HG03378 (cell line): ENCODE data around the gene TRIM77.
"Not testable (repeated sequence)": the region's sequence is repeated elsewhere in the genome, so short reads cannot be mapped to it uniquely, and the experiment has no call there.

Experiments used
- ATAC-seq: cut with Tn5 transposase; IDR thresholded peaks from one replicate; pipeline ENCODE4 v1.9.1; 2021; ENCODE audit warnings: mild to moderate bottlenecking, moderate library complexity; ENCODE audit not compliant: unreplicated experiment

TRIM77 gene

GRCh38 chr11:89709999-89710398, at the start of gene TRIM77:
TRIM77 (plus strand) TSS chr11:89710299; CDS start chr11:89710299, 0 bp downstream.
- not testable (repeated sequence) for ATAC-seq

- no peak for ATAC-seq
Observed at GRCh38 chr11:89667001-89667400, 43.1 kb upstream of the TRIM77 start.

DNA sequence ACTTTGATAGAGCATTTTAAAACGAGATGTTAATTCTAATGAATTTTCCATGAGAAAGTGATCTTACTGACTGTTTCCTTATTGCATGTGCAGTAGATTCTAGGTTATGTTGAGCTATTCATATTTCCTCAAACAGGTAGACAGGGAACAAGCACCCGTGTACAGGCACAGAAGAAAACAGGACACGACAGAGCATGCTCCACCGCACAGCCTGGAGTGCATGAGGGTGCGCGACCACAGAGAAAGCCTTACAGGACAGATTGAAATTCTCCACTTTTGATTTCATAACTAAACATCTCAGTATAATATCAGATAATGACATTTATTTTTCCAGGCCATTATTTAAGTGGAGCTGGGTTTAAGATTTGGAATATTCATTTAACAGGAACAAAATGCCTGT, 41.9 kb upstream of the TRIM77 start:
- ATAC-seq = not testable (repeated sequence)

DNA sequence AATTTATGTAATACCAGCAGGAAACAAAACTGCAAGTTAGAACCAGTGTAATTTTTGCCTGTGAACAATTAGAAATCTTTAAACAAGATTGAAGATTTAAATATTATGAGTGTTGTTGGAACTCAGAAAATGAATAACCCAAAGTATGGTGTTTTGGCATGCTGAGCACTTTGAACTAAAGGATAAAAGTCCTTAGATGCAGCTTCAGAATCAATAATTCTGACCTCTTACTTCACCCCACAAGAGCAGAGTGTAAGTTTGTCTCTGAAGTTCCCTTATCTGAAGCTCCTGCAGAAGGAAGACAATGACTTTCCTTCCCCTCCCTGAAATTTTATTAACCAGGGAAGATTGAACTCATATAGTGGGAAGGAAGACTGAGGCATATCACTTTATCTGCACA, 40.5 kb upstream of the TRIM77 start:
- ATAC-seq = not testable (repeated sequence)

DNA sequence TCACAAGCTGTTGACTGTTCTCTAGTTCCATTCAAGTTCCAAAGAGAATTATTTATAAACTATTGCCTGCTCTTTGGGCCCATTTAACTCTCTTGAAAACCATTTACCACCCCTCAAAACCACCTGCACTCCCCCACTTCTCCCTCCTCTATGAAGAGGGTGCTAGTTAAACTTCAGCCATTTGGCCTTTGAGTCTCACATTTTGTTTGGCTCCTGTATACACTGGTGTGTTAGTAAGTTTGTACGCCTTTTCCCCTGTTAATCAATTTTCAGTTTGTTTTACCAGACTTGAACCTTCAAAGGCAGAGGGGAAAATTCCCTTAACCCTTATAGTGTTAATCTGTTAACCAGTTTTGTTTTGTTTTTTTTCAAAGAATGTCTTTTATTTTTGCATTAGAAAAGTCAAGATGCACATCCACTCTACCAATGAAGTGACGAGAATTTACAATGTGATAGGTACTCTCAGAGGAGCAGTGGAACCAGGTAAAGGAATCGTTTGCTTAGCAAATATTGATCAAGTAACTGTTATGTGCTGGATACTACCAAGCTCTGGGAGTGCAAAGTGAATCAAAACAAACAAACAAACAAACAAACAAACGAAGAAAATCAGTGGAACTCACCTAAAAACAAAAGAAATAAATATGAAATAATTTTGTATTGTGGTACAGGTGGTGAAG, 40.0 kb upstream of the TRIM77 start:
- not testable (repeated sequence) for ATAC-seq

- ATAC-seq = not testable (repeated sequence)
Observed at GRCh38 chr11:89672547-89672946, 37.6 kb upstream of the TRIM77 start.

GRCh38 chr11:89673380-89673779, 36.7 kb upstream of the TRIM77 start:
- not testable (repeated sequence) for ATAC-seq

GRCh38 chr11:89675383-89675782, 34.7 kb upstream of the TRIM77 start:
- ATAC-seq = not testable (repeated sequence)

- ATAC-seq = not testable (repeated sequence)
Observed at GRCh38 chr11:89675948-89676347, 34.2 kb upstream of the TRIM77 start.

GRCh38 chr11:89707080-89707479, 3.0 kb upstream of the TRIM77 start:
- not testable (repeated sequence) for ATAC-seq

DNA sequence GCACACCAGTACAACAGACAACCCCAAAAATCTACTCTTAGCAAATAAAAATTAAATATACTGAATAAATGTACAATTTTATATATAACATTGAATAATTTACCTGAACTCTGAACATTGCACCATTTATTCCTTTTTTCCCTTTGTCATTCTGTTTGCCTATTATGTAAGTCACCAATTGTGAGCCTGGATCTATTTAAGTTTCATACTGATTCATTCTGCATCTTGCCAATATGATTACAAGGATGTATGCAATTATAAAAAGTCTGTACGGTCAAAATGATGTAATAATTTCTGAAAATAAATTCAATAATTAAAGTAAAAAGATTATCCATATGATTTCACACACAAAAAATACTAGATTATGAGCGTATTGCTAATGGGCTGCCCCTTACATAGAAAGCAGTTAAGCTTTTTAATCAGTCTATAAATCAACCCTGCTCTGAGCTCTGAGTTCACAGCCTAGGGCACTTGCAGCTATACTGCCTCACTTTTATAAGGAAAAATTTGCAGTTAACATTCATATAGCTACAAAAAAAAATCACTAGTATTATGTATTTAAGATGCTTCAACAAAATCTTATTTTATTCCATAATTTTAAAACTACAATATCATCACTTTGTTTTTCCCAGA, 14.9 kb downstream of the TRIM77 start:
- ATAC-seq = not testable (repeated sequence)

GRCh38 chr11:89730215-89730614, 20.1 kb downstream of the TRIM77 start:
- ATAC-seq = not testable (repeated sequence)

GRCh38 chr11:89736566-89736965, 26.5 kb downstream of the TRIM77 start:
- no peak for ATAC-seq

DNA sequence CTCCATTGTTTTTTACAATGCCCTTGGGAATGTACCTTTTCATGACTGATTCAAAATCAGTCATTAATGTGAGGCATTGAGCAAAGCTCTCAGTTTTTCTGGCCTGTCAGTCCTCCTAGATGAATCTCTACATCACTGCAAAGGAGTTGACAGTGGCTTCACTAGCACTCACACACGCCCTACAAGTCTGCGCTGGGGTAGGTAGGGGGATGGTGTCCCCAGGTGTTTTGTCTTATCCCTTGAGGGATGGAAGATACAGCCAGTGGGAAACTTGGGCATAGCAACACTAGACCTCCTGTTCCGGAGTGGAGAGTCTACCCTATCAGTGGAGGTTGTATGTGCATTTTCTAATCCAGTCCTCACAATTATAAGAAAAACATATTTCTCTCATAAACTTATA, 27.0 kb downstream of the TRIM77 start:
- no peak for ATAC-seq

DNA sequence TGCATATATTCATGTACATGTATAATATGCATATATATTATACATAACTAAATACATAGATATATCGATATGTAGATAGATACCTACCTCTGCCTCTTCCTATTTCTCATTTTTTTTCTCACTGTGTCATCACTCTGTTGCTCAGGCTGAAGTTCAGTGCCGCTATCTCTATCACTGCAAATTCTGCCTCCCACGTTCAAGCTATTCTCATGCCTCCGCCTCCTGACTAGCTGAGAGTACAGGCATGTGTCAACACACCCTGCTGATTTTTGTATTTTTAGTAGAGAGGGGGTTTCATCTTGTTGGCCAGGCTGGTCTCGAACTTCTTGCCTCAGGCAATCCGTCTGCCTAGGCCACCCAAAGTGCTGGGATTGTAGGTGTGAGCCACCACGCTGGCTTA, 31.3 kb downstream of the TRIM77 start:
- ATAC-seq = not testable (repeated sequence)

- not testable (repeated sequence) for ATAC-seq
Observed at GRCh38 chr11:89744158-89744557, 34.1 kb downstream of the TRIM77 start.

DNA sequence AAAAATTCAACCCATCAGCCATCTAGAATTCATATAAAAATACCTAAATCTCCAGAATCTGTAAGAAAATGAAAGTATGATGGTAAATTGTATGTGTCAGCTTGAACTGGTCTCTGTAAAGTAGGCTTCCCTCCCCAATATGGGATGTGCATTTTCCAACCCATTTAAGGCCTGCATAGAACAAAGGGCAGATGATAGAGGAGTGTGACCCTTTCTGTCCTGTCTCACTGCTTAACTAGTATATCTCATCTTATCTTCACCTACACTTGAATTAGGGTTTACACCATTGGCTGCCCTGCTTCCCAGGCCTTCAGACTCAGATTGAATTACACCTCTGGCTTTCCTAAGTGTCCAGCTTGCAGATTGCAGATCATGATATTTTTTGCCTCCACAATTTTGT, 40.7 kb downstream of the TRIM77 start:
- ATAC-seq = not testable (repeated sequence)
